Lower leg skin (tissue), 4 donors: Measurements from ENCODE around the gene TLK1. TPM values are rescaled to one million over a fixed set of nuclear protein-coding genes. Genes with fewer than 3 reads are reported as not detected.

Experiments used
- DNase-seq, 2 donors: peaks; one replicate each; pipeline ENCODE4 v3.0.0-alpha.2; 2019; ENCODE audit warnings: low spot score in 2 of 2
- H3K4me3 ChIP-seq: fragments of 200-600 bp; sonication (generic); 2 replicates; pipeline ENCODE4 v1.5.1; 2017; ENCODE audit warnings: mild to moderate bottlenecking, low read depth; ENCODE audit not compliant: poor library complexity, severe bottlenecking
- POLR2A ChIP-seq, 2 donors: fragments of 450-650 bp; IDR thresholded peaks; one replicate each; pipeline ENCODE4 v1.6.1; 2016 to 2017; ENCODE audit warnings: antibody characterized with exemption in 2 of 2, mild to moderate bottlenecking in 1 of 2, moderate library complexity in 1 of 2
- WGBS, 2 donors: methylation state at CpG; one replicate each; pipeline ENCODE4 v1.1.5; 2018; 5-methylcytosine and 5-hydroxymethylcytosine counted together
- intact Hi-C: fragments of 100-400 bp; cut with DNase I; formaldehyde crosslinking; loops from one replicate; pipeline ENCODE4 v1.15.0; 2023; ENCODE audit warnings: low total_unique reads
- total RNA-seq, 4 donors: library from RNA; depleted of rRNA; stranded (reverse); fragments of >200 nt; gene quantifications; one replicate each; pipeline ENCODE4 v1.1.0, GENCODE V29; 2016
- TF ChIP-seq, protein P1 (sequence below), 3 donors: fragments of 450-650 bp; IDR thresholded peaks; one replicate each; pipeline ENCODE4 v1.5.1; 2016; ENCODE audit warnings: antibody characterized with exemption in 3 of 3, mild to moderate bottlenecking in 3 of 3, moderate library complexity in 2 of 3

TLK1 gene
- total RNA-seq, 4 donors from 2014 or later: 22.9 to 68.3 (median 26.2) TPM

DNA sequence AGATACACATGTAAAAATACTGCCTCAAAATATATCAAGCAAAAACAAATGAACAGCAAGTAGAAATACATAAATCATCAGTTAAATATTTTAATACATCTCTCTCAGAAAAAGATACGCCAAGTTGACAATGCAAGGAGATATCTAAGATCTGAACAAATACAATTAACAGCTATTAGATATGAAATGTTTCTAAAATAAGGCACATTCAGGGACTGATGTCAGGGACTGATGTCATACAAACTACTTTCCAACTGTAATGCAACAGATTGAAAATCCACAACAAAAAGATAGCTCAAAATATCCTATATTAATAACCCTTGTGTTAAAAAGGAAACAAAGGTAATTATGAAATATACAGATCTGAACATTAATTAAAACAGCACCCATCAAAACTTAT, 51.7 kb downstream of the TLK1 start:
- no peak for DNase-seq
- TF ChIP-seq, protein P1, sequence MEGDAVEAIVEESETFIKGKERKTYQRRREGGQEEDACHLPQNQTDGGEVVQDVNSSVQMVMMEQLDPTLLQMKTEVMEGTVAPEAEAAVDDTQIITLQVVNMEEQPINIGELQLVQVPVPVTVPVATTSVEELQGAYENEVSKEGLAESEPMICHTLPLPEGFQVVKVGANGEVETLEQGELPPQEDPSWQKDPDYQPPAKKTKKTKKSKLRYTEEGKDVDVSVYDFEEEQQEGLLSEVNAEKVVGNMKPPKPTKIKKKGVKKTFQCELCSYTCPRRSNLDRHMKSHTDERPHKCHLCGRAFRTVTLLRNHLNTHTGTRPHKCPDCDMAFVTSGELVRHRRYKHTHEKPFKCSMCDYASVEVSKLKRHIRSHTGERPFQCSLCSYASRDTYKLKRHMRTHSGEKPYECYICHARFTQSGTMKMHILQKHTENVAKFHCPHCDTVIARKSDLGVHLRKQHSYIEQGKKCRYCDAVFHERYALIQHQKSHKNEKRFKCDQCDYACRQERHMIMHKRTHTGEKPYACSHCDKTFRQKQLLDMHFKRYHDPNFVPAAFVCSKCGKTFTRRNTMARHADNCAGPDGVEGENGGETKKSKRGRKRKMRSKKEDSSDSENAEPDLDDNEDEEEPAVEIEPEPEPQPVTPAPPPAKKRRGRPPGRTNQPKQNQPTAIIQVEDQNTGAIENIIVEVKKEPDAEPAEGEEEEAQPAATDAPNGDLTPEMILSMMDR (IDR thresholded peaks at IDR 0.05): no peak
- no peak for TF ChIP-seq POLR2A (IDR thresholded peaks at IDR 0.05)
- intact Hi-C loops: no loop called here
- no peak overlapping the region for H3K4me3 ChIP-seq
- 84 to 87% methylated on average over 1 of the region's 1 CpG for WGBS, 2 donors

DNA sequence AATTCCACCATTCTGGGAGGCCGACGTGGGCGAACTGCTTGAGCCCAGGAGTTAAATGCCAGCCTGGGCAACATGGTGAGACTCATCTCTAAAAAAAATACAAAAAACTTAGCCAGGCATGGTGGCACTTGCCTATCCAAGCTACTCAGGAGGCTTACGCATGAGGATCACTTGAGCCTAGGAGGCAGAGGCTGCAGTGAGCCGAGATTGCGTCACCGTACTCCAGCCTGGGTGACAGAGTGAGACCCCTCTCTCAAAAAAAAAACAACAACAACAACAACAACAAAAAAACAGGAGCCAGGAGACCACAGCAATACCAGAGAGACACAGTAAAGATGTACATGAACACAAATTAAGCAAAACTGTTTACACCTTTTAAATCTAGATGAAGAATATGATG, 52.9 kb downstream of the TLK1 start:
- intact Hi-C loops: no loop called here
- DNase-seq: no peak
- 97% methylated on average over 7 of the region's 7 CpGs for WGBS, 2 donors
- no peak overlapping the region for H3K4me3 ChIP-seq
- TF ChIP-seq, protein P1 (IDR thresholded peaks at IDR 0.05): no peak
- no peak for TF ChIP-seq POLR2A (IDR thresholded peaks at IDR 0.05)

DNA sequence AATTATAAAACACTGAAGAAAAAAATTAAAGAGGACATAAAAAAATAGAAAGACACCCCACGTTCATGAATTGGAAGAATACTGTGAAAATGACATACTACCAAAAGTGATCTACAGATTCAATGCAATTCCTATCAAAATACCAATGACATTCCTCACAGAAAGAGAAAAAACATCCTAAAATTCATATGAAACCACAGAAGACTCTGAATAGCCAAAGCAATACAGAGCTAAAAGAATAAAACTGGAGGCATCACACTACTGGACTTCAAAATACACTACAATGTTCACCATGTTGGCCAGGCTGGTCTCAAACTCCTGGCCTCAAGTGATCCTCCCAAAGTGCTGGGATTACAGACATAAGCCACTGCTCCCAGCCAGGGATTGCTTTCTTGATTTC, 56.3 kb downstream of the TLK1 start:
- WGBS, 2 donors: 95 to 100% methylated on average over 1 of the region's 1 CpG
- intact Hi-C loops: no loop called here

DNA sequence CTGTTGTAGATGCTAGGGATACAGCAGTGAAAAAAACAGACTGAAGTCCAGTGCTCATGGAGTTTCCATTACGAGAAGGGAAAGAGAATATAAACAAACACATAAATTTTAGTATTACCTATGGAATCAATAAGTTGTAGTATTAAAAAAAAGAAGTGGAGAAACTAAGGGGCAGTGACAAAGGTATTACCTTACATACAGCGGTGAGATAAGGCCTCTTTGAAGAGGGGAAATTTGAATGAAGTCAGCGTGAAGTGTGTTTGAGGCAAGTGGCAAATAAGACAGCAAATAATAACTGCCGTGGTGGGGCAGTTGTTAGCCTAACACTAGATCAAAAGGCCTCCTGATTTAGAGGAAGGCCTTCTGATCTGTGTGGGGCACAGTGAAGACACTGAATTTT, 57.9 kb downstream of the TLK1 start:
- DNase-seq: no peak

More for the DNA sequence above, 56.3 kb downstream of the TLK1 start:
- H3K4me3 ChIP-seq: no peak overlapping the region
- no peak for DNase-seq
- TF ChIP-seq POLR2A (IDR thresholded peaks at IDR 0.05): no peak
- TF ChIP-seq, protein P1 (IDR thresholded peaks at IDR 0.05): no peak

DNA sequence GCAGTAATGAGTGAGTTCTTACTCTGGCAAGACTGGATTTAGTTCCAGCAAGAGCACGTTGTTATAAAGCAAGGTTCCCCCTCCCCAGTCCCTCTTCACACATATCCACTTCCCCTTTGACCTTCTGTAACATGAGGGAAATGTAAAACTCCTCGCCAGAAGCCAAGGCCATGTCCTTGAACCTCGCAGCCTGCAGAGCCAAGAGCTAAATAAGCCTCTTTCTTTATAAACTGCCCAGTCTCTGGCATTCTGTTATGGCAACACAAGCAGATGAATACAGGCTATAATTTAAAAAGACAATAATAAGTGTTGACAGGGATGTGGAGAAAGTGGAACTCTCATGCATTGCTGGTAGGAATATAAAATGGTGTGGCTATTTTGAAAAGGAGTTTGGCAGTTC, 60.3 kb downstream of the TLK1 start:
- TF ChIP-seq POLR2A (IDR thresholded peaks at IDR 0.05): no peak
- TF ChIP-seq, protein P1 (IDR thresholded peaks at IDR 0.05): no peak
- WGBS, 2 donors: 95 to 100% methylated on average over 3 of the region's 3 CpGs
- intact Hi-C loops: no loop called here
- H3K4me3 ChIP-seq: no peak overlapping the region
- no peak for DNase-seq

More for the DNA sequence above, 57.9 kb downstream of the TLK1 start:
- intact Hi-C loops: no loop called here
- no peak for TF ChIP-seq POLR2A (IDR thresholded peaks at IDR 0.05)
- TF ChIP-seq, protein P1 (IDR thresholded peaks at IDR 0.05): no peak
- no peak overlapping the region for H3K4me3 ChIP-seq
- WGBS, 2 donors: 76 to 90% methylated on average over 4 of the region's 4 CpGs

DNA sequence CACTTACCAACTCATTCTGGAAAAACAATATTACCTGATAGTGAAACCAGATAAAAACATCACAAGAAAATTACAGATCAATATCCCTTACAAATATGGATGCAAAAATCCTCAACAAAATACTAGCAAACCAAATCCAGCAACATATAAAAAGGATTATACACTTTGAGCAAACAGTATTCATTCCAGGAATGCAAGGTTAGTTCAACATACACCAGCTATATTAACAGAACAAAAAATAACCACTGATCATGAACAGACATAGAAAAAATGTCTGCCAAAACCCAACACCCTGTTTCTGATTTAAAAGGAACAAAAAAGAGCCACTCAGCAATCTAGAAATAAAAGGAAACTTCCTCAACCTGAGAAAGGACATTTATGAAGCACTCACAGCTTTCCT, 62.1 kb downstream of the TLK1 start:
- intact Hi-C loops: no loop called here
- H3K4me3 ChIP-seq: no peak overlapping the region
- no peak for DNase-seq
- TF ChIP-seq, protein P1 (IDR thresholded peaks at IDR 0.05): no peak
- TF ChIP-seq POLR2A (IDR thresholded peaks at IDR 0.05): no peak
